Heart right ventricle (tissue), 16 donors: ENCODE measurements around the gene KRTAP10-3. TPM values are rescaled to one million over a fixed set of nuclear protein-coding genes. Genes with fewer than 3 reads are reported as not detected.

ENCODE experiments used
- ATAC-seq, 8 donors: fragments of 200-7000 bp; cut with Tn5 transposase; one replicate each; pipeline ENCODE4 v1.9.1; 2020; ENCODE audit warnings: mild to moderate bottlenecking in 8 of 8, moderate library complexity in 8 of 8, moderate number of reproducible peaks in 1 of 8
- DNase-seq, 2 donors: peaks; one replicate each; pipeline ENCODE4 v3.0.0-alpha.2; 2020
- H3K27ac ChIP-seq, 10 donors: fragments of 200-600 bp; sonication (generic) in 2 of 10; one replicate each; pipeline versions ENCODE4 v1.5.0 to v1.8.0; 2020 to 2022; ENCODE audit warnings: mild to moderate bottlenecking in 3 of 10
- H3K27me3 ChIP-seq, 7 donors: fragments of 200-600 bp; one replicate each; pipeline ENCODE4 v1.8.0; 2021 to 2022; ENCODE audit warnings: mild to moderate bottlenecking in 2 of 7
- H3K36me3 ChIP-seq, 9 donors: fragments of 200-600 bp; sonication (generic) in 1 of 9; one replicate each; pipeline versions ENCODE4 v1.5.0 to v1.8.0; 2020 to 2022; ENCODE audit warnings: mild to moderate bottlenecking in 2 of 9
- H3K4me1 ChIP-seq, 9 donors: fragments of 200-600 bp; sonication (generic) in 1 of 9; one replicate each; pipeline versions ENCODE4 v1.5.0 to v1.8.0; 2020 to 2022; ENCODE audit warnings: mild to moderate bottlenecking in 4 of 9
- H3K4me3 ChIP-seq, 10 donors: fragments of 200-600 bp; sonication (generic) in 2 of 10; one replicate each; pipeline versions ENCODE4 v1.5.0 to v1.8.0; 2020 to 2022; ENCODE audit warnings: mild to moderate bottlenecking in 7 of 10, moderate library complexity in 2 of 10
- H3K9me3 ChIP-seq, 11 donors: fragments of 200-600 bp in 10 of 11; sonication (generic) in 2 of 11; one replicate each; pipeline versions ENCODE4 v1.5.0 to v1.8.0; 2013 to 2022; ENCODE audit warnings: mild to moderate bottlenecking in 2 of 11, control low read depth in 1 of 11, moderate library complexity in 1 of 11
- WGBS, 2 donors: extraction: QIAGEN DNeasy Blood & Tissue Kit; methylation state at CpG; one replicate each; pipeline ENCODE4 v1.1.7; 2013; ENCODE audit warnings: inconsistent platforms in 1 of 2; 5-methylcytosine and 5-hydroxymethylcytosine counted together
- intact Hi-C, 10 donors: fragments of 100-400 bp; cut with DNase I; formaldehyde crosslinking; loops; one replicate each; pipeline versions ENCODE4 v1.11.1 to v1.14.2; 2022
- polyA plus RNA-seq, 2 donors: library from polyadenylated mRNA; stranded (reverse); fragments of 200-250 nt; gene quantifications; one replicate each; pipeline ENCODE4 v1.2.3, GENCODE V29; 2013
- total RNA-seq, 10 donors: library from RNA; stranded (reverse); fragmentation: NEBNext Ultra II Directional in 3 of 10; extraction: Animal tissue kit (Norgen Biotek cat#: 25700) in 3 of 10; gene quantifications; one replicate each; pipeline versions ENCODE4 v1.2.1 to v1.2.4, GENCODE V29; 2021 to 2023
- TF ChIP-seq, protein P1 (sequence below), 9 donors: fragments of 200-600 bp; sonication (generic) in 2 of 9; IDR thresholded peaks; one replicate each; pipeline versions ENCODE4 v1.5.0 to v1.8.0; 2021 to 2022; ENCODE audit warnings: antibody characterized with exemption in 9 of 9, mild to moderate bottlenecking in 5 of 9, moderate library complexity in 1 of 9
- donor health status: Arrhythmogenic right ventricular cardiomyopathy.
- donor health status: ischemic (EF 13 %, LVEDD 7.1; RV severe dilation, severe dysfunction).
- donor health status: healthy with polysubstance abuse.
- donor health status: DM: no; HTN: yes; CAD: no.
- donor health status: DM: no; HTN: no; CAD: no.
- donor health status: ischemic (EF 25% LVEDD 6.9; RV normal size, moderate dysfunction).
- donor health status: ischemic (EF 25% LVEDD 5.7; RV mildly dilated, moderate dysfunction).
- donor health status: healthy.
- donor health status: DM: yes; HTN: yes; CAD: no.
- donor health status: Ischemic cardiomyopathy.
- donor health status: ischemic (EF 35%, LVEDD 5.7; RV mildly dilated, moderate dysfunction).
- donor health status: nonischemic (EF 11% LVEDD 7.7; RV severe dilation, severe dysfunction).
- donor health status: DM: yes; HTN: yes; CAD: no.
- donor health status: PGD.
- donor health status: ischemic (EF 29% LVEDD 5.4; RV normal size, mild dysfunction).
- donor health status: nonischemic (EF 23%, LVEDD 6.1; RV moderate dilation, normal function).

KRTAP10-3 gene
- total and polyA plus RNA-seq, 12 donors = not detected

DNA sequence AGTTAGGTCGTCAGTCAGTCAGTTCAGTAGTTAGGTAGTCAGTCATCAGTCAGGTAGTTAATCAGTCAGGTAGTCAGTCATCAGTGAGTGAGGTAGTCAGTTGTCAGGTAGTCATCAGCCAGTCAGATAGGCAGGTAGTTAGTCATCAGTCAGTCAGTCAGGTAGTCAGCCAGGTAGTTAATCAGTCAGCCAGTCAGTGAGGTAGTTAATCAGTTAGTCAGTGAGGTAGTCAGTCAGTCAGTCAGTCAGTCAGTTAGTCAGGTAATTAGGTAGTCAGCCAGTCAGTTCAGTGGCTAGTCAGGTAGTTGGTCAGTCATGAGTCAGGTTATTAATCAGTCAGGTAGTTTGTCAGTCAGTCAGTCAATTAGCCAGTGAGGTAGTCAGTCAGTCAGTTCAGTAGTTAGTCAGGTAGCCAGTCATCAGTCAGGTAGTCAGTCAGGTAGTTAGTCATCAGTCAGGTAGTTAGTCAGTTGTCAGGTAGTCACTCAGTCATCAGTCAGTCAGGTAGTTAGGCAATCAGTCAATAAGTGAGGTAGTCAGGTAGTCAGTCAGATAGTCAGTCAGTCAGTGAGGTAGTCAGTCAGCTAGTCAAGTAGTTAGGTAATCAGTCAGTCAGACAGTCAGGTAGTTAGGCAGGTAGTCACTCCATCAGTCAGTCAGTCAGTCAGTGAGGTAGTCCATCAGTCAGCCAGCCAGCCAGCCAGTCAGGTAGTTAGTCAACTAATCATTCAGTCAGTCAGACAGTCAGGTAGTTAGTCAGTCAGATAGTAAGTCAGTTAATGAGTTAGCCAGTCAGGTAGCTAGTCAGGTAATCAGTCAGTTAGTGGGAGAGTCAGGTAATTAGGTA, 34.8 kb downstream of the KRTAP10-3 start:
- Histone ChIP-seq H3K9me3 (no peaks in the 10 kb centered on the region), H3K4me3 (no peak overlapping the region), H3K4me1 (no peaks in the 10 kb centered on the region), H3K27me3 (peaks cover 0 to 45% (median 11%) of the 10 kb centered on the region in 7 donors), H3K27ac (no peak overlapping the region), H3K36me3 (no peaks in the 10 kb centered on the region)
- 82 to 86% methylated on average over 1 of the region's 1 CpG for WGBS, 2 donors
- DNase-seq (no peak), ATAC-seq (no peak)
- intact Hi-C loops = no loop called here
- TF ChIP-seq, protein P1, sequence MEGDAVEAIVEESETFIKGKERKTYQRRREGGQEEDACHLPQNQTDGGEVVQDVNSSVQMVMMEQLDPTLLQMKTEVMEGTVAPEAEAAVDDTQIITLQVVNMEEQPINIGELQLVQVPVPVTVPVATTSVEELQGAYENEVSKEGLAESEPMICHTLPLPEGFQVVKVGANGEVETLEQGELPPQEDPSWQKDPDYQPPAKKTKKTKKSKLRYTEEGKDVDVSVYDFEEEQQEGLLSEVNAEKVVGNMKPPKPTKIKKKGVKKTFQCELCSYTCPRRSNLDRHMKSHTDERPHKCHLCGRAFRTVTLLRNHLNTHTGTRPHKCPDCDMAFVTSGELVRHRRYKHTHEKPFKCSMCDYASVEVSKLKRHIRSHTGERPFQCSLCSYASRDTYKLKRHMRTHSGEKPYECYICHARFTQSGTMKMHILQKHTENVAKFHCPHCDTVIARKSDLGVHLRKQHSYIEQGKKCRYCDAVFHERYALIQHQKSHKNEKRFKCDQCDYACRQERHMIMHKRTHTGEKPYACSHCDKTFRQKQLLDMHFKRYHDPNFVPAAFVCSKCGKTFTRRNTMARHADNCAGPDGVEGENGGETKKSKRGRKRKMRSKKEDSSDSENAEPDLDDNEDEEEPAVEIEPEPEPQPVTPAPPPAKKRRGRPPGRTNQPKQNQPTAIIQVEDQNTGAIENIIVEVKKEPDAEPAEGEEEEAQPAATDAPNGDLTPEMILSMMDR (IDR thresholded peaks at IDR 0.05) = no peak

DNA sequence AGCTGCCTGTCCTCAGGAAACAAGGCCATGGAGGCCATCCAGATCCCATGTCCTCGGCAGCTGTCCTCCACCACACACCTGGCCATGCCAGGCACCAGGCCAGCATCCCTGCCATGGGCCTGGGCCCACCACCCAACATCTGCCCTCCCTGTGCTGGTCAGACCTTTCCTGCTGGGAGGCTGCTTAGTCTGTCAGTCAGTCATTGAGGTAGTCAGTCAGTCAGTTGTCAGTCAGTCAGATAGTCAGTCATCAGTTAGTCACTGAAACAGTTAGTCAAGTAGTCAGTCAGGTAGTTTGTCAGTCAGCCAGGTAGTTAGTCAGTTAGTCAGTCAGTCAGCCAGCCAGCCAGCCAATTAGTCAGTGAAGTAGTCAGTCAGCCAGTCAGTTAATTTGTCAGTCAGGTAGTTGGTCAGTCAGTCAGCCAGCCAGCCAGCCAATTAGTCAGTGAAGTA, 35.8 kb downstream of the KRTAP10-3 start:
- peaks cover 0 to 46% (median 8%) of the 10 kb centered on the region in 7 donors for H3K27me3 ChIP-seq
- ATAC-seq = no peak
- intact Hi-C loops = no loop called here
- 63 to 76% methylated on average over 1 of the region's 1 CpG for WGBS, 2 donors
- no peak overlapping the region for H3K27ac ChIP-seq
- TF ChIP-seq, protein P1 (IDR thresholded peaks at IDR 0.05) = no peak
- DNase-seq = no peak
- no peak overlapping the region for H3K4me3 ChIP-seq
- no peaks in the 10 kb centered on the region for H3K36me3 ChIP-seq
- H3K9me3 ChIP-seq = no peaks in the 10 kb centered on the region
- no peaks in the 10 kb centered on the region for H3K4me1 ChIP-seq

DNA sequence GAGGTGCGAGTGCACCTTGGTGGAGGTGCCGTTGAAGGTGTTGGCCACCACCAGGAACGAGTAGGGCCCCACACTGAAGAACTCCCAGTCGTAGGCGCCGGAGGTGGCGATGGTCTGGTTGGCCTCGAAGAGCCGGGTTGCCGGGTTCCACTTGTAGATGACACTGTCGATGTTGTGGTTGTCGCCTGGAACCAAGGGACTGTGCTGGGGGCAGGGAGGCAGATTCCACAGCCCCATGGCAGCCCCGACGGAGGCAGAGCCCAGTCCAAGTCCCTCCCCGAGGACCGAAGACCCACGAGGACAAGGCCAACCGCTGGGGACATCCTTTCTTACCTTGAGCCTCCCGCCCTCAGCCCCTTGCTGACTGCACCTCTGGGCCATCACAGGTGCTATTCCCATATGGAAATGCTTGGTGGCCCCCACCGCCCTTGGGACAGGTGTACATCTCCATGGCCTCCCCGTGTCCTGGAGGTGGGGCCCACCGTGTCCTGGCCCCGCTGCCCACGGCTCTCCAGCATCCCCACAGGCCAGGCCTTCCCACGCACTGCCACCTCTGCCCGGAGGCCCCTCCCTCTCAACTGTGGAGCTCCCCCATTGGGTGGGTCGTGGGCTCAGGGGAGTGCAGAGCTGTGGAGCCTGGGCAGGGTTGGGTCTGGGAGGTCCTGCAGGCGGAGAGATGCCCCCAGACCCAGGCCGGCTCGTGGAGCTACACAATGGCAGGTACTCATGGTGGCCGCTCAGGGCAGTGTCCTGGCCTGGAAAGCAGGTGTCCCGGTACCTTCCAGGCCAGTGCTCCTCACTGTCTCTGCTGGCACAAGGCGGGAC, 36.5 kb downstream of the KRTAP10-3 start:
- peak in 1 of 2 donors; percentile 3 for DNase-seq
- peaks cover 0 to 43% (median 8%) of the 10 kb centered on the region in 7 donors for H3K27me3 ChIP-seq
- no peak overlapping the region for H3K4me3 ChIP-seq
- H3K36me3 ChIP-seq = no peaks in the 10 kb centered on the region
- intact Hi-C loops = no loop called here
- H3K4me1 ChIP-seq = no peaks in the 10 kb centered on the region
- H3K27ac ChIP-seq = no peak overlapping the region
- WGBS, 2 donors = 88 to 91% methylated on average over 33 of the region's 33 CpGs
- peak in 1 of 8 donors; percentile 25 for ATAC-seq
- no peaks in the 10 kb centered on the region for H3K9me3 ChIP-seq
- TF ChIP-seq, protein P1 (IDR thresholded peaks at IDR 0.05) = no peak

DNA sequence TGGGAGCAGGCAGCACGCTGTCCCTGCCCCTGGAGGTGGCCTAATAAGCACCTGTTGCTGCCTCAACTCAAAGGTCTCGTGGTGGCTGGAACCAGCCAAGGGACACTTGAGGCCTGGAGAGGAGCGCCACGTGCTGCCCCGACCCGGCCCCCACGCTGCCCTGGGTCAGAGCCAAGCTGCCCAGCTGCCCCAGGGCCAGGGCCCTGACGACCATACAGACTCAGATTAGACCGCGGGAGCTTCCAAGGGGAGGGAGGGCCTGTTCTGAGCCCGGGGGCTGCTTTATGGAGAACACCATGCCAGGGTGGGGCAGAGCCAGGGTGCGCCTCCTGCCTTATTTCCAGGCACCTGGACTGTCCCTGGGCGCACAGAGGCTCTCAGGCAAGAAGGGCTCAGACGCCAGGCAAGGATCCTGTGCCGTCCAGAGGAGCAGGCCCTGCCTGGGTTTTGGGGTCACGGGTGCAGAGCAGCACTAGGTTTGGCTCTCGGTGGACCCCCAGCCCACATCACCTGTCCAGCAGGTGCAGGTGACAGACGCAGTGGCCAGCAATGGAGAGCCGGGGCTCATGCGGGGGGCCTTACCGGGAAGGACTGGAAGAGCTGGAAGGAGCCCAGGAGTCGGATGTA, 37.2 kb downstream of the KRTAP10-3 start:
- DNase-seq (peak in 1 of 2 donors; percentile 4), ATAC-seq (peak in 2 of 8 donors; percentile 24 to 26)
- Histone ChIP-seq H3K9me3 (no peaks in the 10 kb centered on the region), H3K4me1 (no peaks in the 10 kb centered on the region), H3K27ac (no peak overlapping the region), H3K27me3 (peaks cover 0 to 40% (median 8%) of the 10 kb centered on the region in 7 donors), H3K4me3 (no peak overlapping the region), H3K36me3 (no peaks in the 10 kb centered on the region)
- WGBS, 2 donors = 83 to 84% methylated on average over 22 of the region's 22 CpGs
- intact Hi-C loops = no loop called here
- TF ChIP-seq, protein P1 (IDR thresholded peaks at IDR 0.05) = no peak
